HG03565 (cell line): ENCODE results near the gene ZNF205.
A peak's percentile ranks its signal among the peaks of the same experiment; 100 is the strongest.
"Not testable (repeated sequence)": the region's sequence is repeated elsewhere in the genome, so short reads cannot be mapped to it uniquely, and the experiment has no call there.

Experiments
- ATAC-seq: cut with Tn5 transposase; IDR thresholded peaks from one replicate; pipeline ENCODE4 v1.9.1; 2021; ENCODE audit warnings: mild to moderate bottlenecking, moderate library complexity; ENCODE audit not compliant: unreplicated experiment

ZNF205 gene

DNA sequence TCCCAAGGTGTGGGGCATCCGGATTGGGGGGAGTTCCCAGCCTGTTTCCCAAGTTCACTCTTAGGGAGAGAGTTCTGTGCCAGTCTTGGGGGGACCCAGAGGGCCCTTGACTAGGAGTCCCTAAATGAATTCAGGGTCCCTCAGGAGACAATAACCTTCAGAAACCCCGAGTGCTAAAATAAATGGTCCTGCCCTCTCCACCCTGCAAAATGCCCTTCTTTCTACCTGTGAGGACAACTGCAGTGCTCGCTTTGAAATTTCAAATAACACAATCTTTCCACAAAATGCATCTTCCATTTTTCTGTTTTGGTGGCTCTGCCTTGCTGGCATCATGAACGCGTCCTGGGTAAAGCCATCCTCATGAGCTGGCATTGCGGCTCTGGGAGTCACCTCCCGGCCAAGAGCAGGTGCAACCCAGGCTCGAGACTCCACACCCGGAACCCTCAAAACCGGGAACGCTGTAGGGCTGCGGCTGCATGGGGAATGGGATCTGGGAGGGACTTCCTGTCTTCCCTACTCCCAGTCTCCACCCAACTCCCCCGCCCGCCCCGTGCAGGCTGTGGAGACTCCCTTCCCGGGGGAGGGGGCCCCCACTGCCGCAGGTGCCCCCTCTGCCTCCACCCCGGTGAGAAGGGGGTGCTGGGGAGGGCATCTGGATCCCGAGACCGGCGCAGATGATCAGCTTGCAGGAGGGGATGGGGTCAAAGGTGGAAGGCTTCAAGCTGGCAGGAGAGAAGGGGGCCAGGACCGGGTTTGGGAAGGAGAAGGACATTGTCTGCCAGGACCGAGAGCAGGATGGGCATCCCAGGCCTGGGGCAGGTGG, at the start of gene ZNF205:
Gene ZNF205 (plus strand): TSS at position 529 of the 823 bp plus-strand sequence. CDS start 845 bp downstream, outside the sequence.
- ATAC-seq, result no peak

DNA sequence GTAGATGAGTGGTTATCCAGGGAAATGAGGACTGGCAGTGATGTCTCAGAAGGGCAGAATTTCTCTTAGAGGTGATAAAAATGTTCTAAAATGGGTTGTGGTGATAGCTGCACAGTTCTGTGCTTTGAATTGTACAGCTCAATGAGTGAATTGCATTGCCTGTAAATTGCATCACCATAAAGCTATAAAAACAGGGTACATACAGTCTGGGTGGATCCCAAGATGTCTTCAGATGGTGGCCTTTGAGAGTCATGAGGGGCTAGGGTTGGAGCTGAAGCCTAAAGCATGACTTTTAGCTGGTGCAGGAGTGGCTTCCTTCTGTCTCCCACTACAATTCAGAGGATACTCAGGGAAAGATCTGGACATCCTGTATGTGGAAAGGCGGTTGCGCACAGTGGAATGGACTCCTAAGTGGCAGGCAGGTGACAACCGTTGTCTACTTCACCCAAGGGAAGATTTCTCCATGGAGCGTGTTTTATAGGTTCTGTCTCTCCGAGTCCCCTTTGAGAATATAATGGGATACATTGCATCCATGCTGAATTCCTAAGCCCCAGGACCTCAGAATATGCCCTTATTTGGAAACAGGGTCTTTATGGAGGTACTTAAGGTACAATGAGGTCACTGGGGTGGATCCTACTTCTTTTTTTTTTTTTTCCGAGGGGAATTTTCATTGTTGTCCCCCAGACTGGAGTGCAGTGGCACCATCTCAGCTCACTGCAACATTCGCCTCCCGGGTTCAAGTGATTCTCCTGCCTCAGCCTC, 48.6 kb upstream of the ZNF205 start:
- no peak for ATAC-seq

- no peak for ATAC-seq
Measured at GRCh38 chr16:3065069-3065741, 47.2 kb upstream of the ZNF205 start, which contains the start of gene IL32. Gene IL32, plus strand, starts transcription at chr16:3065640. Its CDS starts 172 bp downstream, at chr16:3065812.

DNA sequence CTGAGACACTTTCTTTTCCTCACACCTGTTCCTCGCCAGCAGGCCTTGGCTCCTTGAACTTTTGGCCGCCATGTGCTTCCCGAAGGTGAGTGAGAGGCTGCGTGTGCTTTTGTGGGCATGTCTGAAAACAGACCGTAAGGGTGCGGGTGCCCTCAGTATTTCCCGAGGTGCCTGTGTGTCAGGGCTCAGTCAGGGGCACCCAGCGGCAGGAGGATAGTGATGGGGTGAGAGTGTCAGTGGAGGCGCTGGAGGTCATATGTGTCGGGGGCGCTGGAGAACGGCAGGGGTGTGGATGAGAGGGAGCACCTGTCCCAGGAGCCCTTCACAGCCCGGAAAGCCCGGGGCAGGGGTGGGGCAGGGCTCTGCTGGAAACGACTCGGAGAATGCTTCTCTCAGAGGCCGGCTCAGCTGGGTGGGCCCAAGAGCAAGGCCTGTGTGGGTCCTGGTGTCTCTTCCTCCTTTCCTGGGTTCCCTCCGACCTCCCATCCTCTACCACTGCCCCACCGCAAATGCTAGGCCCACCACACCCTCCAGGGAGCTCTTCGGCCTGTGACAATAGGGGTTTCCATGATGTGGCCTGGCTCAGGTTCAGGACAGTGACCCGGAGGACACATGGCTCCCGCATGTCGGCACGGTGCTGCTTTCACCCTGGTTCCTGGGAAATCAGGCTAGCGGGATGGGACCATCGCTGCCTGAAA, 46.5 kb upstream of the ZNF205 start:
- no peak for ATAC-seq

DNA sequence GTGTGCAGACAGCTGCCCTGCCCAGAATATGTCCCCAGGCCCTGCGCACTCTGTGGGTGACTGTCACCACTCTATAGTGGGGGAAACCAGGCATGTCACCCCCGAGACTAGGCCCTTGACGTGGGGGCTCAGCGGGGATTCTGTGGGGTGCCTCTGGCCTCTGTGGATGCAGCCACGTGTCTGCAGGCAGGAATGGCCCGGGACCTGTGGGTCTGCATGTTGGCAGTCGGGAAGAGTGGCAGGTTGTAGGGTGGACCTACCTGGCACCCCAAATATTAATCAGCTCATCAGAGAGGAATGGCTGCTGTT, 46.0 kb upstream of the ZNF205 start:
- ATAC-seq, result no peak

- ATAC-seq, result no peak
Measured at GRCh38 chr16:3068487-3068886, 43.9 kb upstream of the ZNF205 start.

GRCh38 chr16:3069146-3069545, 43.2 kb upstream of the ZNF205 start:
- ATAC-seq, result not testable (repeated sequence)

GRCh38 chr16:3070608-3071111, 41.7 kb upstream of the ZNF205 start:
- no peak for ATAC-seq

DNA sequence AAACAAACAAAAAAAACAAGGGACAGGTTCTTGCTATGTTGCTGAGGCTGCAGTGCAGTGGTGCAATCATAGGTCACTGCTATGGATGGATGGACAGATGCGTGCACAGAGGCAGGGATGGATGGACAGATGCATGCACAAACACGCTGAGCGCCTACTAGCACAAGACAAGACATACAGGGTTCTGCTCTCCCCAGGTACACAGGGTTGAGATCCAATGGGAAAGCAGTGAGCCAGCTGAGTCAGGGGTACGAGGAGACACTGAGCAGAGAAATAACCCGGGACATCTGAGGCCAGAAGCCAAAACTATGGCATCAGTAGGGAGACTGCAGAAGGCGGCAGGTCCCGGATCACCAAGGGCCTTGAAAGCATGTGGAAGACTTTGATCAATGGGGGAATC, 40.7 kb upstream of the ZNF205 start:
- ATAC-seq, result no peak

- not testable (repeated sequence) for ATAC-seq
Measured at GRCh38 chr16:3072148-3072547, 40.2 kb upstream of the ZNF205 start.

DNA sequence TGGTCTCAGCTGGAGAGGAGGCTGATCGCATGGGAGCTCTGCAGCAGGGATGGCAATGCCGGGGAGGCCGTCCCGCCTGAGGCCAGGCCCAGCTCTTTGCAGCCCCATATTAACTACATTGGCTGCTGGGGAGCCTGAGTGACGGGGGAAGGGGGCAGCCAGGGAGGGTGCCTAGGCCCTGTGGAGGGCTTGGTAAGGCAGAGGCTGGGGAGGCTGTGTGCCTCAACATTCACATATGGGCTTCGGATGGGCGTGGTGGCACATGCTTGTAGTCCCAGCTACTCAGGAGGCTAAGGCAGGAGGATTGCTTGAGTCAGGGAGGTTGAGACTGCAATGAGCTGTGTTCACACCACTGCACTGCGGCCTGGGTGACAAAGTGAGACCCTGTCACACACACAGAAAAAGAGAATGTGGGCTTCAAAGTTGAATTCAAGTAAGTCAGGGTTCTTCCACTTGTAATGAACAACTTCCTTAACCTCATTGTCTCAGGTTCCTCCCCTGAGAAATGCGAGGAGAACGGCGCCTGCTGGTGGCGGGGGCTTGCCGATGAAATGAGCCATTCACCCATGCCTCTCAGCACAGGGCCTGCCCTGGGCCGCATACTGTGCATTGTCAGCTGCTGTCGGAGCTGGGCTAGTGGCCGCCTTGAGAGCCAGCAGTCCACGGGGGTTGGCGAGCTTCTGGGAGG, 39.7 kb upstream of the ZNF205 start:
- ATAC-seq, result not testable (repeated sequence)

GRCh38 chr16:3073448-3073847, 38.9 kb upstream of the ZNF205 start:
- ATAC-seq, result no peak

GRCh38 chr16:3074860-3075522, 37.4 kb upstream of the ZNF205 start:
- peak; percentile 64 for ATAC-seq

- no peak for ATAC-seq
Measured at GRCh38 chr16:3075523-3075915, 36.9 kb upstream of the ZNF205 start.

DNA sequence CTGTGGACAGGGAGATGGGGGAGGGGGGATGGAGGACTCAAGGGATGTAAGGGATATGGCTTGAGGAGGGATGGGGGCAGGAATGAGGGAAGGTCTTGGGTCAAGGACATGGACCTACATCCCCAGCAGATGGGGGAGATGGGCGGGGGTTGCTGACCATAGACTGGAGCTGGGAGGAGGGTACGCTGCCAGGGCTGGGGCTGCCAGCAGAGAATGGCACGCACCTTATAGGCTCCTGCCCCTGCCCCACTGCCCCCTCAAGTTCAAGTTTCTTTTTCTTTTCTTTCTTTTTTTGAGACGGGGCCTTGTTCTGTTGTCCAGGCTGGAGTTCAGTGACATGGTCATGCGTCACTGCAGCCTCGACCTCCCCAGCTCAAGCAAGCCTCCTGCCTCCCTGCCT, 36.4 kb upstream of the ZNF205 start:
- not testable (repeated sequence) for ATAC-seq

GRCh38 chr16:3076577-3076976, 35.8 kb upstream of the ZNF205 start:
- ATAC-seq, result no peak

- ATAC-seq, result no peak
Measured at GRCh38 chr16:3080024-3080423, 32.4 kb upstream of the ZNF205 start.

- not testable (repeated sequence) for ATAC-seq
Measured at GRCh38 chr16:3081957-3082356, 30.4 kb upstream of the ZNF205 start.

DNA sequence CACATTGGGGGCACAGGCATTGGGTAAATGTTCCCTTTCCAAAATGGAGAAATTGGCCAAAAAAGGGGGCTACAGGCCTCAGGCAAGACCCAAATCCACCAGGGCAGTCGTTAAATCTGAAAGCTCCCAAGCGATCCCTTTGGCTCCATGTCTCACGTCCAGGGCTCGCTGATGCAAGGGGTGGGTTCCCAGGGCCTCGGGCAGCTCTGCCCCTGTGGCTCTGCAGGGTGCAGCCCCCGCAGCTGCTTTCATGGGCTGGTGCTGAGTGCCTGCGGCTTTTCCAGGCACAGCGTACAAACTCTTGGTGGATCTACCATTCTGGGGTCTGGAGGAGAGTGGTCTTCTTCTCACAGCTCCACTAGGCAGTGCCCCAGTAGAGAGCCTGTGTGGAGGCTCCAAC, 29.0 kb upstream of the ZNF205 start:
- ATAC-seq, result not testable (repeated sequence)

DNA sequence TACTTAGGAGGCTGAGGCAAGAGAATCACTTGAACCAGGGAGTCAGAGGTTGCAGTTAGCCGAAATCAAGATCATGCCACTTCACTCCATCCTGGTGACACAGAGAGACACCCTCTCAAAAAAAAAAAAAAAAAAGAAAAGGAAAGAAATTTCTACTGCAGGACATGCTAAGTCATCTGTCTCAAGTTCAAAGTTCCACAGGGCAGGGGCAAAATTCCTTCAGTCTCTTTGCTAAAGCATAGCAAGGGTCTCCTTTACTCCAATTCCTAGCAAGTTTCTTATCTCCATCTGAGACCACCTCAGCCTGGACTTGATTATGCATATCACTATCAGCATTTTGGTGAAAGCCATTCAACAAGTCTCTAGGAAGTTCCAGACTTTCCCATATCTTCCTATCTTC, 27.9 kb upstream of the ZNF205 start:
- ATAC-seq, result no peak
